GM10266 (cell line): Measurements from ENCODE around the gene ZFP91.

Experiments used
- DNase-seq: peaks from one replicate; pipeline ENCODE4 v3.0.0; 2012; ENCODE audit errors: extremely low spot score
- TF ChIP-seq, protein P1 (sequence below): IDR thresholded peaks from 2 replicates; pipeline ENCODE4 v1.5.1; 2012; ENCODE audit warnings: mild to moderate bottlenecking, low read depth; ENCODE audit not compliant: control insufficient read depth, insufficient read depth; ENCODE audit errors: missing control alignments

Gene ZFP91

DNA sequence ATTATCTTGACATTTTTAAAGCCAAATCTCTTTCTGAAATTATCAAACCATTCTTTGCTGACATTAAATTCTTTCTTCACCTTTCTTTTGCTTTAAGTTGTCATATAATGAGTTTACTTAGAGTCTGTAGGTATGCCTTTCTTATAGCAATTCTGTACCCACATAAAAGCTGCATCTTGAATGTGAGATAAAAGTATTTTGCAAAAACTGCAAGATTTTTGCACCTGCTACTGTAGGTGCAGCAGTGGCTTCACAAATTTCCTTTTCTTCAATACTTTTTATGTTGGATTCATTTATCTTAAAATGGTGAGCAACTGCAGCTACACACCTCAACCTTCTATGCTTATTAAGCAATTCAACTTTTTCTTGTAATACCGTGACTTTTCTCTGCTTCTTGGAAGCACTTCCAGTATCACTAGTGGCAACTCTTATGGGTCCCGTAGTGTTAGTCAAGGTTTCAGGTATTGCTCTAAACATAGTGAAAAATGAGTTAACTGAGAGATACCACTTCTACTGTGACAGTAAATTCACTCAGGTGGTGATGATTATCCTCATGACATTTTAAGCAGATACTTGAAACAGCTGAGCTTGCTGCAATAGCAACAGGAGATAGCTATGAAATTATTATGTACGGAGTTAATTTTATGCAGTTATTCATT, 18.8 kb downstream of the ZFP91 start:
- DNase-seq, result no peak

GRCh38 chr11:58600510-58600909, 21.6 kb downstream of the ZFP91 start:
- TF ChIP-seq, protein P1, sequence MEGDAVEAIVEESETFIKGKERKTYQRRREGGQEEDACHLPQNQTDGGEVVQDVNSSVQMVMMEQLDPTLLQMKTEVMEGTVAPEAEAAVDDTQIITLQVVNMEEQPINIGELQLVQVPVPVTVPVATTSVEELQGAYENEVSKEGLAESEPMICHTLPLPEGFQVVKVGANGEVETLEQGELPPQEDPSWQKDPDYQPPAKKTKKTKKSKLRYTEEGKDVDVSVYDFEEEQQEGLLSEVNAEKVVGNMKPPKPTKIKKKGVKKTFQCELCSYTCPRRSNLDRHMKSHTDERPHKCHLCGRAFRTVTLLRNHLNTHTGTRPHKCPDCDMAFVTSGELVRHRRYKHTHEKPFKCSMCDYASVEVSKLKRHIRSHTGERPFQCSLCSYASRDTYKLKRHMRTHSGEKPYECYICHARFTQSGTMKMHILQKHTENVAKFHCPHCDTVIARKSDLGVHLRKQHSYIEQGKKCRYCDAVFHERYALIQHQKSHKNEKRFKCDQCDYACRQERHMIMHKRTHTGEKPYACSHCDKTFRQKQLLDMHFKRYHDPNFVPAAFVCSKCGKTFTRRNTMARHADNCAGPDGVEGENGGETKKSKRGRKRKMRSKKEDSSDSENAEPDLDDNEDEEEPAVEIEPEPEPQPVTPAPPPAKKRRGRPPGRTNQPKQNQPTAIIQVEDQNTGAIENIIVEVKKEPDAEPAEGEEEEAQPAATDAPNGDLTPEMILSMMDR, result no peak
- no peak for DNase-seq

More for the DNA sequence above, 18.8 kb downstream of the ZFP91 start:
- TF ChIP-seq, protein P1, result no peak

DNA sequence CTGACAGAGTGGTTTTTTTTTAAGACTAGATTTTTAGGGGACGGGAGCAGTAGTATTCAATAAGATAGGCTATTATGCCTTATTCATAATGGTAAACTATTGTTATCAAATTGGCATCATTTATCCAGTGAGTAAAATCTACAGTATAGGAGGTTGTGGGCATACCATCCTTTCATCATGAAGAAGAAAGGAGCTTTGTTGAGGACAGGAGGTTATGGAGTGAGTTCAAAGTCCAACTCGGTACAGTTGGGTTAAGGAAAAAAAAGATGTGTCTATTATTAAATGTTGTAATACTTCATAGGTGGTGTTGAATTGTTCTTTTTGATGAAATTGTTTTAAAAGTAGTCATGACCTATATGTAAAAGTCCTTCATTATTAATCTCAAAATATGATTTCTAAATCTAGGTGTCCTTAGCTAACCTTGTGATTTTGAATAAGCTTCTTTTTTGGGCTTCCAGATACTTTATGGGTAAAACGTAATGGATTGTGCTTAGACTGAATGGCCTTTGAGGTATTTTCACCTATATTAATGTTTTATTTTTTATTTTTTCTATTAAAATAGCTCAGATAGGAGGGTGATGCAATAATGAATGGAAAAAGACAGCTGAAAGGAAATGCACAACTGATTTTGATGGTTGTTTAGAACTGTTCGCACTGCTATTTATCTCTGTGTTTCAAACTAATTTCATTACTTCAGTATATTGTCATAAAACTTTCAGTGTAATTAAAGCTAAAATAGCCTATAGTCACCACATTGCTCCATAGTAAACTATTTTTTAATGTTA, 28.3 kb downstream of the ZFP91 start:
- no peak for DNase-seq
- TF ChIP-seq, protein P1, result no peak

GRCh38 chr11:58608331-58608730, 29.5 kb downstream of the ZFP91 start:
- TF ChIP-seq, protein P1, result no peak
- no peak for DNase-seq

DNA sequence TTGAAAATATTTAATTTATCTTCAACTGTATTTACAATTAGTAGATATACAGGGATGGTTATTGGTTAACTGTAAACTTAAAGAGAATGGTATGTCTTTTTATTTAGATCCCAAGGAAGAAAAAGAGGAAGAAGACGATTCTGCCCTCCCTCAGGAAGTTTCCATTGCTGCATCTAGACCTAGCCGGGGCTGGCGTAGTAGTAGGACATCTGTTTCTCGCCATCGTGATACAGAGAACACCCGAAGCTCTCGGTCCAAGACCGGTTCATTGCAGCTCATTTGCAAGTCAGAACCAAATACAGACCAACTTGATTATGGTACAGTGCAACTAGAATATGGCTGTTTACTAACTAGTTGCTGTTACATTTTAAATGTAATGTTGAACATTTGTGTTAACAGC, 30.9 kb downstream of the ZFP91 start:
- no peak for DNase-seq
- TF ChIP-seq, protein P1, result no peak

DNA sequence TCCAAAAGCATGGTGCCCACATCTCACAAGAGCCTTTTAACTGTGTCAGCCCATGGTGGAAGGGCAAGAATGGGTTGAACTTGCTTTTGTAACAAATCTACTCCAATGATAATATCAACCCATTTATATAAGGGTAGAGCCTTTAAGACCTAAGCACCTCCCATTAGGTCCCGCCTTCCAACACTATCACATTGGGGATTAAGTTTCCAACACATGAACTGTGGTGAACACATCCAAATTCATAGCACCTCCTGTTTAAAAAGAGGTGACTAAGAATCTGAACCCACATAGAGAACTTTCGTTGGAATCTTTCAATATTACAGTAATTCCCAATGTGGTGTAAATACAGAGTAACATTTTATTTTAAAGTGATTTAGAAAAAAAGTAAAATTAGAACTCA, 34.4 kb downstream of the ZFP91 start:
- TF ChIP-seq, protein P1, result no peak
- no peak for DNase-seq

DNA sequence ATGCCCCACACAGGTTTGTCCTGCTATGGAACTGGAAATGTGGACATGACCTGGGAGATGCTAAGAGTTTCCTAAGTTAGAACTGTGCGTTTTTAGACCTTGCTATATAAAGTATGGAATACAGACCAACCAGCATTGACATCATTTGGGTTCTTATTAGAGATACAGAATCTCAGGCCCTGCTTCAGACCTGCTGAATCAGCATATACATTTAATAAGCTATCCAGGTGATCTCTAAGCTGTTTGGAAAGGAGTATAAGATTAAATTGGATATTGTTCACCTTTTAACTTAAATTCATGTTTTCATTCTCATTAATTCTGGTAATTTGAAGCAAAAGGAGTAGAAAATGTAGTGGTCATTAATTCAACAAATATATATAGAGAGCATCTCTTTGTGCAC, 36.7 kb downstream of the ZFP91 start:
- DNase-seq, result no peak
- TF ChIP-seq, protein P1, result no peak
